Measurements from ENCODE around the gene SETD2.

- TF ChIP-seq CTCF (IDR thresholded peaks at IDR 0.05 in 8 of 11, conservative IDR thresholded peaks at IDR 0.05 in 3 of 11) (no peak), POLR2A (IDR thresholded peaks at IDR 0.05) (no peak), POLR2AphosphoS5 (IDR thresholded peaks at IDR 0.05) (peak in 2 of 3 donors; percentile 9 to 55)
Measured at GRCh38 chr3:46989146-46989810, 174.6 kb downstream of the SETD2 start.
